NAMALWA (cell line): ENCODE results near the gene SH3BP4.
"Not testable (repeated sequence)": the region's sequence is repeated elsewhere in the genome, so short reads cannot be mapped to it uniquely, and the experiment has no call there.

Experiments used
- DNase-seq: peaks from one replicate; pipeline ENCODE4 v3.0.0-alpha.2; 2015; ENCODE audit warnings: low spot score

The SH3BP4 gene

DNA sequence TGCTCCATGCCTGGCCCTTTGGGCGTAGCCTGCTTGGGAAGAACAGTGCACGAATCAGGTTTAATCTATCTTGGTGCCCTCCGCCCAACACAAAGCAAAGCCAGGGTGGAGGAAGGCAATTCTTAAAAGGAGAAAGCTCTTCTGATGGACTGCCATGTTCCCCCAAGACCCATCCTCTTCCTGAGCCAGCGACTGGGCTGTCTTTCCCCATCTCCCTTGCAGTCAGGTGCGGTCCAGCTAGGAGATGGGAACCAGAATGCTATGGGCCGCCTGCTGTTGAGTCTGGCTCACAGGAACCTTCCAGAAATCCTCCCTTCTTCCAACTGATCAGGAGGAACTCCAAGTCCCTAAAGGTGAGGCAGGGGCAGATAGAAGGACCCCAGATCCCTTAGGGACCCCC is 105.0 kb downstream of the SH3BP4 start:
- DNase-seq = no peak

DNA sequence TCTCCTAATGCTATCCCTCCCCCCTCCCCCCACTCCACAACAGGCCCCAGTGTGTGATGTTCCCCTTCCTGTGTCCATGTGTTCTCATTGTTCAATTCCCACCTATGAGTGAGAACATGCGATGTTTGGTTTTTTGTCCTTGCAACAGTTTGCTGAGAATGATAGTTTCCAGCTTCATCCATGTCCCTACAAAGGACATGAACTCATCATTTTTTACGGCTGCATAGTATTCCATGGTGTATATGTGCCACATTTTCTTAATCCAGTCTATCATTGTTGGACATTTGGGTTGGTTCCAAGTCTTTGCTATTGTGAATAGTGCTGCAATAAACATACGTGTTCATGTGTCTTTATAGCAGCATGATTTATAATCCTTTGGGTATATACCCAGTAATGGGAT is 105.8 kb downstream of the SH3BP4 start:
- not testable (repeated sequence) for DNase-seq

DNA sequence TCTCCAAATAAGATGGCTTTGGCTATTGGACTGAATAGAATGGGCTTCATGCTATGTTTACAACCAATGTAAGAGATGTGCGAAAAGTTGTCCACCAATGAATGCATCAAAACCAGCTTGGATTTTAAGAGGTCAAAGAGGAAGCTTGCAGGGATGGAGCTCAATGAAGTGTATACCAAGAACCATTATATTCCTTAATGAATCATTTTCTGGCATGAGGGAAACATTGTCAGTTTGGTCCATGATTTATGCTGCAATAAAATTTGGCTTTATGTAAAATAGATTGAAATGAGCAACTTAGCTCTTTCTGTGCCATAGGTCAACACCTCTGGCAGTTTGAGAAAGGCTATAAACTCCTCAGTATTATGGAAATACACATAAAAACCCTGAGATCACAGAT is 107.3 kb downstream of the SH3BP4 start:
- no peak for DNase-seq

DNA sequence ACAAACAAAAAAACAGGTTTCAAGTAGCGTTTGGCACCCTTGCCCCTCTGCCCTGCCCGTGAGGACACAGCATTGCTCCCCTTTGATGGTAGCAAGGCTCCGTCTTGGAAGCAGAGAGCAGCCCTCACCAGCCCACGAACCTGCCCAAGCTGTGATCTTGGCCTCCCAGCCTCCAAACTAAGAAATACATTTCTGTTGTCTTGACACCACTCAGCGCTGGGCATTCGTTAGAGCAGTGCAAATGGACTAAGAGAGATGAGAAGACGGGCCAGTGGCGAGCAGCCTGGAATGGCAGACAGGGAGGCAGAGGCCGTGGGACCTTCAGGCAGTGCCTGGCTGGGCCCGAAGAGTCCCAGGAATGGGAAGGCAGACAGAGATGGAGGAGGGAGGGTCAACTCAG is 109.8 kb downstream of the SH3BP4 start:
- no peak for DNase-seq

DNA sequence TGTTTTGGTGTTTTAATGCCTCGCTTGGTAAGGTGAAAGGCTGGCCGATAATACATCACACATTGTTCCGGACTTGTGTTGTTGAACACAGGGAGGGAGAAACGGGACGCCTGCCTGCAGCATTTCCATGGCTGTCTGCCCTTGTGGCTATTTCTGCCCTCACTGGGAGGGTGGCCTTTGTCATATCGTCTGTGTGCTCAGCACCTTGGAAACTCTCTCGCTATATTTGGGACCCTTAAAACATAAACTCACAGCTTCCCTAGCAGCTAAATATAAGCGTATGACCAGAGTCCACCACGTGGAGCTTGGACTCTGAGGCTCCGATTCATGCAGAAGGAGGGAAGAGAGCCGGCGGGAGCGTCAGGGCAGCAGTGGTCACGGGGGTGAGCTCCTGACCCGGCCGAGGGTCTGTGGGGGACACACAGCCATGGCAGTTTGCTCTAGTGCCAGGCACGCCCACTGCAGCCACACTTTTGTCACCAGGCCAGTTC is 111.7 kb downstream of the SH3BP4 start:
- DNase-seq = no peak

- no peak for DNase-seq
Observed at GRCh38 chr2:235064976-235065375, 113.2 kb downstream of the SH3BP4 start.

GRCh38 chr2:235066490-235066889 is 114.7 kb downstream of the SH3BP4 start:
- DNase-seq = no peak

DNA sequence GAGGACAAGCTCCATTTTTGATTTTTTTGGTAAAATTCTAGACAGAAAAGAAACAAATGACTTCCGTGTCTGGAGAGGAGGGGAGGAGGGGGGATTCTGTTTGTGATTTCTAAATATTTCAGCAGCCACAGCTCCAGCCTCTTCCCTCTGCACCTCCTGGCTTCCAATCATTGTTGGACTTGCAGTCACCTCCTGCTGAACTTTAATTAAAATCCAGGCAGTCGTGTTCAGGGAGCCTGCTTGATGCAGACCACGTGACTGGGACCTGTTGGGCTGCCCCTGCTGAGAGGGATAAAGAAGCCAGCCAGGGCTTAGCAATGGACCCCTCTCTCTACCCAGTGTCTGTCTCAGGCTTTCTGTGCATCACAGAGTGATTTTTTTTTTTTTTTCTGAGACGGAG is 115.1 kb downstream of the SH3BP4 start:
- no peak for DNase-seq

- no peak for DNase-seq
Observed at GRCh38 chr2:235068701-235069100, 116.9 kb downstream of the SH3BP4 start.

- DNase-seq = no peak
Observed at GRCh38 chr2:235070063-235070706, 118.4 kb downstream of the SH3BP4 start.

DNA sequence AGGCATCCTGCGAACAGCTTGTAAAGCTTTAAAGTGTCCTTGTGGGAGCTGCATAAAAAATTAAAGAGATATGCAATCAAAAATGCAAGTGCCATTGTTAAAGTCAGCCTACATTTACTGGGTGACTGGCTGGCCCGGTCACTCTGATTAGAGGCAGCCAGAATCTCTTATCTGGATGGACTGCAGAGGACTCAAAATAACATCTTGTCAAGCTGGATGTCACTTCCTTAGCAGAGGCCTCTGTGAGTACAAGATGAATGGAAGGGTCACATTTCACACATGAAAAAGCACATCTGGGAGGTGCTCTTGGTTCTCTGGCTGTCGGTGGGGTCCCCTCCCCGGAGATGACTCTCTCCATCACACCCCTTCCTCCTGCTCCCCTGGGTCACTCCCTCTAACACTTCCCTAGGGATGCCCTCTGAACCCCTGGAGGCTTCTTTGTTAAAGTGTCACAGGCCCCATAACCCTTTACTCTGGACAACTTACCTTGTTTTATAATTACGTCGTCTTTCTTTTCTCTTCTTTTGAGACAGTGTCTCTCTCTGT is 122.1 kb downstream of the SH3BP4 start:
- DNase-seq = no peak

DNA sequence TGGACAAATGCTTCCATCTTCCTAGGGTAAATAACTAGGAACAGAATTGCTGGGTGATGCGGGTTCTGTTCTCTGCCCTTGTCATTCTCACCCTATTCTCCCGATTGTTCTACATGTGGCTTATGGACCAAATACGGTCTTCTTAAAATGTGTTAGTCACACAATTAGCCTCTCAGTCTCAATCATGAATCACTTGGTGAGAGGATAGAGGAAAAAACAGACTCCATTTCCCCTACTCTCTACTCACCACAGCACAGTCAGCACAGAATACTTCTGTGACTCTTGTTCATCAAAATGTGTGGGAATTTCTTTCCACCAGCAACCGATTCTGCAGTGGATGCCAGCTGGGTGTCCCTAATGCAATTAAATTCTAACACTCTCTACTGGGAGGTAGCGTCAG is 125.2 kb downstream of the SH3BP4 start:
- DNase-seq = no peak

DNA sequence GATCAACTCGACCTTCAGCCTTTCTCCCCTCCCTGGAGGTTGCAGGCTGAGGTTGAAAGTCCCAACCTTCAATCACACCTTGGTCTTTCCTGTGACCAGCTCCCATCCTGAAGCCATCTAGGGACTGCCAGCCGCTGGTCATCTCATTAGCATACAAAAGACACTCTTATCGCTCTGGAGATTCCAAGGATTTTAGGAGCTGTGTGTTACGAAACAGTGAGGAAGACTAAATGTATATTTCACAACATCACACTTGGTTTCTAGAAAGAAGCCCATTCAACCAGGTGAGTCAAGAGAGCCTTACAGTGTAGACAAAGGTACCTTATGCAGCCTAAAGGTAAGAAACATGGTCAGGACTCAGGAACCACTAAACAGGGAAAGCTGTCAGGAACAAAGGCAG is 126.4 kb downstream of the SH3BP4 start:
- DNase-seq = no peak

DNA sequence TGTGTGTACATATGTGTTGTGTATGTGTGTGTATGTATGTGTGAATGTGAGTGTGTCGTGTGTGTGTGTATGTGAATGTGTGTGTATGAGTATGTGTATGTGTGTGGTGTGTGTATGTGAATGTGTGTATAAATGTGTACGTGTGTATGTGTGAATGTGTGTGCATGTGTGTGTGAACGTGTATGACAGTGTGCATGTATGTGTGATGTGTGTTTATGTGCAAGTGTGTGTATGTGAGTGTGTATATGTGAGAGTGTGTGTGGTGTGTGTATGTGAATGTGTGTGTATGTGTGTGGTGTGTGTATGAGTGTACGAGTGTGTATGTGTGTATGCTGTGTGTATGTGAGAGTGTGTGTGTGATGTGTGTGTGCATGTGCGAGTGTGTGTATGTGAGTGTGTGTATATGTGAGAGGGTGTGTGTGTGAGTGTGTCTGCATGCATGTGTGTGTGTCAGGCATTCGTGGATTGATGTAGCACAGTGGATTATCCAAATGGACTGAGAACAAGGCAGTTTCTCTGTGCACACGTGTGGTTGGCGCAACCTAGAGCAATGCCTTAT is 127.2 kb downstream of the SH3BP4 start:
- no peak for DNase-seq

DNA sequence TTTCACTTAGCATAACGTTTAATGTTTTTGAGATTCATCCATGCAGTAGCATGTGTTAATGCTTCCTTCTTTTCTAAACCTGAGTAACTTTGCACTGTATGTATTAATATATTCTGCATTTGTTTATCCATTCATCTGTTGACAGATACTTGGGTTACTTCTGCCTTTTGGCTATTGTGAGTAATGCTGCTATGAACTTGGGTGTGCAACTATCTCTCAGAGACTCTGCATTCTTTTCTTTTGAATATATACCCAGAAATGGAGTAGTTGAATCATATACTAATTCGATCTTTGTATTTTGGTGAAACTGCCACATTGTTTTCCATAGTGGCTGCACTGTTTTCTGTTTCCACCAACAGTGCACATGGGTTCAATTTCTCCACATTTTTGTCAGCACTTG is 128.3 kb downstream of the SH3BP4 start:
- DNase-seq = no peak

GRCh38 chr2:235082578-235083338 is 130.9 kb downstream of the SH3BP4 start:
- DNase-seq = no peak

DNA sequence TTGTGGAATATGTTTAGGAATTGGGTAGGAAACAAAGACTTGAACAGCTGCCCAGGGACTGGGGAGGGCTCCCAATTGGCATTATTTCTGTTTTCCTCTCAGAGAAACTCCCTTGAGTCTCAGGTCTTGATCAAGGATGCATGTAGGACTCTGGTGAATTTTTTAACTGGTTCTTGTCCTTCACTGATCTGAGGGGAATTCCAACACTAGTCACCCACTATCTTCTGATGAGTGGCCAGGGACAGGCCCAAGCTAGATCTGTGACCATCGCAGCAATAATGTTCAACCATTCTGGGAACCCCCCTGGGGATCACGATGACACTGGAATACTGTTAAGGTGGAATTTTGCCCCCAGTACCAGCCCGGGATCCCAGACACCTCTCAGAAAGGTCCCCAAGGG is 132.0 kb downstream of the SH3BP4 start:
- no peak for DNase-seq

DNA sequence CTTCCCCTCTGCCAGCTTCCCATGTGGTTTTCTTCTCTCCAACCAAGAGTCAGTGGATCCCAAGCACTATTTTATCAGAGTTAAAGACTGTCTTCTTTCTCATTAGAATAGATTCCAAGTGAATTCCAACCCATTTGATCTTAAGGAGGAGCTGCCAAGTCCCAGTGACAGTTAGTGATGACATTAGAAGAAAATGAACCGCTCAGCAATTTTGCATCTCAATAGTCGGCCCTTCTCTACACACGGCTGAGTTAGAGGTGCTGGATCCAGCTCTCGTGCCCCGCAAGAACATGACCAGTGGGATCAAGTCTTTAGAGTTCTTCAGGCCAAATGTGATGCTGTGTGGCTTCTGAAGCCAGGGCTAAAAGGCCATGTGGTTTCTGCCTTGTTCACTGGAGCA is 132.6 kb downstream of the SH3BP4 start:
- DNase-seq = no peak

DNA sequence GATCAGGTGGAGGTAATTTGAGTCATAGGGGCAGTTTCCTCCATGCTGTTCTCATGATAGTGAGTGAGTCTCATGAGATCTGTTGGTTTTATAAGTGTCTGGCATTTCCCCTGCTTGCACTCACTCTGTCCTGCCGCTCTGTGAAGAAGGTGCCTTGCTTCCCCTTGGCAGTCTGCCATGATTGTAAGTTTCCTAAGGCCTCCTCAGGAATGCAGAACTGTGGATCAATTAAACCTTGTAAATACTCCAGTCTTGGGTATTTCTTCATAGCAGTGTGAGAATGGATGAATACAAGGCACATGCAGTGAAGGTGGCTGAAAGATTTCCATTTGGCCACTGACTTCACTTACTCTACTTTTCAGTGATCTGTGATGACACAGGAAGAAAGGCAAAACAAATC is 133.7 kb downstream of the SH3BP4 start:
- no peak for DNase-seq

DNA sequence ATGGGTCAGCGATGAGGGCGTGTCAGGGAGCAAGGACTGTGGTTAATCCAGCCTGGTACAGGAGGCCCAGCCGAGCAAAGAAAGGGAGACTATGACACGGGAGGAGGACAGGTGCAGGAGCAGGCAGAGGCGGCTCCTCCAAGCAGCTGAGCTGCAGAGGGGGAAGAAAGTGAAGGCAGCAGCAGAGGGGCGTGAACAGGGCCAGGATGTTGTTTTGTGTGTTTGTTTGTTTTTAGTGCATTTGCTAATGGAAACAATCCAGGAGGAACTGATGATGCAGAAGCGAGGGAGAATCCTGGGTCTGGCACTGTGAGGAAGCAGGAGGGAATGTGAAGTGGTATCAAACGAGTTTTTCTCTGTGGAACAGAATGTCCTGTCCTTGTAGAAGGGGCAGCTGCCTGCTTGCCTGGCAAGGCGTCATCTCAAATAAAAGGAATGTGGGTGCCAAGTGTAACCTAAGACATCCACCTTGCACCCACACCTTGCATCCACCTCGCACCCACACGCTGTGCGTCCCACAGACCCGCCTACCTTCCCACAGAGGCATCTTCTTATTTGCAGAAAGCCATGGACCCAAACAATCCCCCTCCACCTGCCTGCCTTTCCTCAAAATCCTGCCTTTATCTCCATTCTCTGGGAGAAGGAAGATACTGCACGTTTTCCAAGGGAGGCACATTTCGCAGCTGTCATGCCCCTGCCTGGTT is 134.8 kb downstream of the SH3BP4 start:
- DNase-seq = no peak

- DNase-seq = no peak
Observed at GRCh38 chr2:235087832-235088495, 136.1 kb downstream of the SH3BP4 start.

DNA sequence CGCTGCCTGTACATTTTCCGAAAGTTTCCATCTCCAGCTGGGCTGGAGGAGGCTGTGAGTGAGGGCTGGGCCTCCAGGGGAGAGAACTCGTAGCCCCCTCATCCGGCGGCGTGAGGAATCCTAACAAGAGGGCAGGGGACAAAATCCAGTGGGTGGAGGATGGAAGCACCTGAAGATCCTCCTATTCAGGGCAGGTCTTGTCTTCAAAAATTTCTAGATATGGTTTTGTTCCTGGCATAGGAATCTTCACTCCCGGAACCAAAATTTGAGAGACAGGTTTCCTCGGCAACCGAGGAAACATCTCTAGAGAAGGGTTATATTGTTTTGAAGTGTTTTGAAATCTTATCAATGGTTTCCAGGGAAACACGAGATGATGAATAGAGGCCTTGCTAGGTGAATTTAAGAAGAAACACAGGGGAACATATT is 136.7 kb downstream of the SH3BP4 start:
- peak; percentile 1 for DNase-seq
